GM06990 (cell line): ENCODE data around the gene GBP1.

Experiments used
- DNase-seq: peaks from one replicate; pipeline ENCODE4 v3.0.0-alpha.2; 2011; ENCODE audit not compliant: insufficient read length; ENCODE audit errors: extremely low read depth
- H3K27me3 ChIP-seq: replicated peaks from 2 replicates; pipeline ENCODE4 v1.6.0; 2011; ENCODE audit warnings: low read length; ENCODE audit not compliant: control insufficient read depth, insufficient read depth
- H3K36me3 ChIP-seq: 2 replicates; pipeline ENCODE4 v1.5.1; 2011; ENCODE audit warnings: low read length; ENCODE audit not compliant: control insufficient read depth, insufficient read depth
- H3K4me3 ChIP-seq: replicated peaks from 2 replicates; pipeline ENCODE4 v1.5.1; 2011; ENCODE audit warnings: low read depth, mild to moderate bottlenecking, control low read depth, low read length
- CTCF ChIP-seq: IDR thresholded peaks from 2 replicates; pipeline ENCODE4 v1.5.1; 2011; ENCODE audit warnings: low read length, control low read depth, mild to moderate bottlenecking, inconsistent platforms; ENCODE audit not compliant: insufficient read depth, poor library complexity, severe bottlenecking

GBP1 gene

GRCh38 chr1:89102021-89102420 lies 37.0 kb upstream of the GBP1 start:
- no peak for DNase-seq
- TF ChIP-seq CTCF = no peak
- H3K4me3 ChIP-seq = no peak overlapping the region
- no peaks in the 10 kb centered on the region for H3K27me3 ChIP-seq
- H3K36me3 ChIP-seq = no peaks in the 10 kb centered on the region

- Histone ChIP-seq H3K36me3 (no peaks in the 10 kb centered on the region), H3K27me3 (no peaks in the 10 kb centered on the region), H3K4me3 (no peak overlapping the region)
- DNase-seq = no peak
- no peak for TF ChIP-seq CTCF
Measured at GRCh38 chr1:89100412-89100811, 35.4 kb upstream of the GBP1 start.

- H3K27me3 ChIP-seq = no peaks in the 10 kb centered on the region
- no peak for TF ChIP-seq CTCF
- H3K36me3 ChIP-seq = no peaks in the 10 kb centered on the region
- DNase-seq = no peak
- no peak overlapping the region for H3K4me3 ChIP-seq
Measured at GRCh38 chr1:89098857-89099256, 33.8 kb upstream of the GBP1 start.

GRCh38 chr1:89095737-89096136 lies 30.7 kb upstream of the GBP1 start:
- DNase-seq = no peak
- TF ChIP-seq CTCF = no peak

GRCh38 chr1:89089962-89090361 lies 25.0 kb upstream of the GBP1 start:
- H3K4me3 ChIP-seq = no peak overlapping the region
- TF ChIP-seq CTCF = no peak
- no peaks in the 10 kb centered on the region for H3K27me3 ChIP-seq
- H3K36me3 ChIP-seq = no peaks in the 10 kb centered on the region
- no peak for DNase-seq

More at GRCh38 chr1:89095737-89096136, 30.7 kb upstream of the GBP1 start:
- Histone ChIP-seq H3K36me3 (no peaks in the 10 kb centered on the region), H3K27me3 (no peaks in the 10 kb centered on the region), H3K4me3 (no peak overlapping the region)

GRCh38 chr1:89088572-89088971 lies 23.6 kb upstream of the GBP1 start:
- Histone ChIP-seq H3K27me3 (no peaks in the 10 kb centered on the region), H3K36me3 (no peaks in the 10 kb centered on the region), H3K4me3 (no peak overlapping the region)
- no peak for DNase-seq
- TF ChIP-seq CTCF = no peak
